ENCODE data around the gene SETBP1. TPM values are rescaled to one million over a fixed set of nuclear protein-coding genes. Genes with fewer than 3 reads are reported as not detected.

The SETBP1 gene
- total RNA-seq, 1 donor = 22.8 TPM

- no peak for TF ChIP-seq CTCF (IDR thresholded peaks at IDR 0.05; ENCODE audit: extremely low read depth, low read depth, low read length)
- Histone ChIP-seq H2AFZ (ENCODE audit: low read length) (peak overlapping the region; percentile 73), H3K79me2 (ENCODE audit: insufficient read depth, low read length) (no peaks in the 10 kb centered on the region), H3K36me3 (ENCODE audit: insufficient read depth, low read length) (no peaks in the 10 kb centered on the region), H3K27me3 (ENCODE audit: insufficient read depth, low read length) (no peaks in the 10 kb centered on the region), H3K27ac (ENCODE audit: low read depth, low read length) (no peak overlapping the region), H4K20me1 (ENCODE audit: insufficient read depth, low read length) (no peaks in the 10 kb centered on the region), H3K4me3 (ENCODE audit: insufficient read depth, low read length) (peak overlapping the region; percentile 68), H3K4me2 (ENCODE audit: insufficient read depth, low read length) (peak overlapping the region; percentile 73), H3K4me1 (ENCODE audit: insufficient read depth, low read length) (no peaks in the 10 kb centered on the region), H3K9me3 (ENCODE audit: low read depth, low read length) (no peaks in the 10 kb centered on the region)
- no peak for DNase-seq (ENCODE audit: insufficient read length, low spot score, missing footprints)
Measured at GRCh38 chr18:44786688-44787087, 106.0 kb downstream of the SETBP1 start.

- no peak overlapping the region for H3K27ac ChIP-seq (ENCODE audit: low read depth, low read length)
- no peak overlapping the region for H3K4me3 ChIP-seq (ENCODE audit: insufficient read depth, low read length)
- H3K4me1 ChIP-seq (ENCODE audit: insufficient read depth, low read length) = no peaks in the 10 kb centered on the region
- no peak overlapping the region for H3K4me2 ChIP-seq (ENCODE audit: insufficient read depth, low read length)
- H3K27me3 ChIP-seq (ENCODE audit: insufficient read depth, low read length) = no peaks in the 10 kb centered on the region
- DNase-seq (ENCODE audit: insufficient read length, low spot score, missing footprints) = no peak
- no peaks in the 10 kb centered on the region for H3K36me3 ChIP-seq (ENCODE audit: insufficient read depth, low read length)
- no peaks in the 10 kb centered on the region for H3K79me2 ChIP-seq (ENCODE audit: insufficient read depth, low read length)
- H2AFZ ChIP-seq (ENCODE audit: low read length) = no peak overlapping the region
- H3K9me3 ChIP-seq (ENCODE audit: low read depth, low read length) = no peaks in the 10 kb centered on the region
- no peaks in the 10 kb centered on the region for H4K20me1 ChIP-seq (ENCODE audit: insufficient read depth, low read length)
- TF ChIP-seq CTCF (IDR thresholded peaks at IDR 0.05; ENCODE audit: extremely low read depth, low read depth, low read length) = no peak
Measured at GRCh38 chr18:44788334-44788733, 107.6 kb downstream of the SETBP1 start.

- Histone ChIP-seq H3K36me3 (ENCODE audit: insufficient read depth, low read length) (no peaks in the 10 kb centered on the region), H3K4me2 (ENCODE audit: insufficient read depth, low read length) (no peak overlapping the region), H3K4me1 (ENCODE audit: insufficient read depth, low read length) (no peaks in the 10 kb centered on the region), H3K4me3 (ENCODE audit: insufficient read depth, low read length) (no peak overlapping the region), H3K27me3 (ENCODE audit: insufficient read depth, low read length) (no peaks in the 10 kb centered on the region), H4K20me1 (ENCODE audit: insufficient read depth, low read length) (no peaks in the 10 kb centered on the region), H3K79me2 (ENCODE audit: insufficient read depth, low read length) (no peaks in the 10 kb centered on the region), H3K27ac (ENCODE audit: low read depth, low read length) (no peak overlapping the region), H3K9me3 (ENCODE audit: low read depth, low read length) (no peaks in the 10 kb centered on the region), H2AFZ (ENCODE audit: low read length) (no peak overlapping the region)
- DNase-seq (ENCODE audit: insufficient read length, low spot score, missing footprints) = no peak
- TF ChIP-seq CTCF (IDR thresholded peaks at IDR 0.05; ENCODE audit: extremely low read depth, low read depth, low read length) = no peak
Measured at GRCh38 chr18:44789710-44790109, 109.0 kb downstream of the SETBP1 start.

GRCh38 chr18:44790860-44791259 is 110.2 kb downstream of the SETBP1 start:
- no peak overlapping the region for H3K4me2 ChIP-seq (ENCODE audit: insufficient read depth, low read length)
- no peak for TF ChIP-seq CTCF (IDR thresholded peaks at IDR 0.05; ENCODE audit: extremely low read depth, low read depth, low read length)
- no peaks in the 10 kb centered on the region for H4K20me1 ChIP-seq (ENCODE audit: insufficient read depth, low read length)
- no peak overlapping the region for H2AFZ ChIP-seq (ENCODE audit: low read length)
- no peaks in the 10 kb centered on the region for H3K9me3 ChIP-seq (ENCODE audit: low read depth, low read length)
- H3K4me3 ChIP-seq (ENCODE audit: insufficient read depth, low read length) = no peak overlapping the region
- H3K27ac ChIP-seq (ENCODE audit: low read depth, low read length) = no peak overlapping the region
- H3K36me3 ChIP-seq (ENCODE audit: insufficient read depth, low read length) = no peaks in the 10 kb centered on the region
- H3K79me2 ChIP-seq (ENCODE audit: insufficient read depth, low read length) = no peaks in the 10 kb centered on the region
- no peaks in the 10 kb centered on the region for H3K27me3 ChIP-seq (ENCODE audit: insufficient read depth, low read length)
- no peaks in the 10 kb centered on the region for H3K4me1 ChIP-seq (ENCODE audit: insufficient read depth, low read length)
- DNase-seq (ENCODE audit: insufficient read length, low spot score, missing footprints) = no peak

Measured in osteoblast (primary cell).